HCT116 (cell line): Measurements from ENCODE around the gene DOK1. TPM values are rescaled to one million over a fixed set of nuclear protein-coding genes. Genes with fewer than 3 reads are reported as not detected.

Experiments used
- ATAC-seq: fragments of 200-7000 bp; cut with Tn5 transposase; 2 replicates; pipeline ENCODE4 v1.9.1; 2020; ENCODE audit warnings: mild to moderate bottlenecking, moderate library complexity
- BruUV-seq: library from RNA; stranded (reverse); fragments of 400-500 nt; replicated peaks from 2 replicates; lab custom pipeline; 2021; lab: Mats Ljungman, UMichigan
- CTCF ChIA-PET: fragments of 300-600 bp; sonication (Branson Sonifier 250); formaldehyde crosslinking; loops from one replicate; lab custom pipeline; 2021; ENCODE audit warnings: antibody characterized with exemption; lab: Charles Lee
- POLR2A ChIA-PET: fragments of 300-600, 350-600 bp; sonication (Branson Sonifier 250); formaldehyde crosslinking; loops from one replicate; lab custom pipeline; 2021; ENCODE audit warnings: antibody characterized with exemption; lab: Charles Lee
- RAD21 ChIA-PET, 2 experiments: fragments of 300-600 bp; sonication (Branson Sonifier 250); formaldehyde crosslinking; loops; one replicate each; lab custom pipeline; 2023; ENCODE audit warnings: low total read pairs in 2 of 2; ENCODE audit not compliant: uncharacterized antibody in 2 of 2, unreplicated experiment in 2 of 2, low non-redundant PET in 1 of 2; lab: Charles Lee
- DNase-seq: peaks from one replicate; pipeline ENCODE4 v3.0.0-alpha.2; 2010; ENCODE audit warnings: low read depth, low spot score
- H2AFZ ChIP-seq: fragments of 200-600 bp; shearing (Covaris generic), sonication (generic); 2 replicates; pipeline ENCODE4 v1.6.1; 2017; ENCODE audit warnings: low read depth, mixed run types, mixed read lengths, antibody characterized with exemption, low read length; ENCODE audit not compliant: poor library complexity, severe bottlenecking
- H3K27ac ChIP-seq: 2 replicates; pipeline ENCODE4 v1.5.1; 2012; ENCODE audit warnings: low read depth, low read length
- H3K27me3 ChIP-seq: fragments of 200-600 bp; sonication (generic); 2 replicates; pipeline ENCODE4 v1.6.1; 2016; ENCODE audit warnings: mixed run types, low read length, mixed read lengths; ENCODE audit not compliant: insufficient read depth
- H3K36me3 ChIP-seq, 2 experiments: fragments of 200-500 bp in 1 of 2; fragments of 200-600 bp in 1 of 2; sonication (Bioruptor generic) in 1 of 2; sonication (generic) in 1 of 2; 2 replicates each; pipeline versions ENCODE4 v1.5.1 to v1.6.1; 2014 to 2016; ENCODE audit warnings: low read length in 2 of 2, inconsistent platforms in 1 of 2, mixed read lengths in 1 of 2, mixed run types in 1 of 2; ENCODE audit not compliant: insufficient read depth in 2 of 2, control insufficient read depth in 1 of 2
- H3K4me1 ChIP-seq, 2 experiments: fragments of 200-600 bp in 1 of 2; sonication (generic) in 1 of 2; 2 replicates each; pipeline versions ENCODE4 v1.5.1 to v1.6.1; 2012 to 2017; ENCODE audit warnings: low read length in 2 of 2, inconsistent platforms in 1 of 2, mild to moderate bottlenecking in 1 of 2, mixed read lengths in 1 of 2, mixed run types in 1 of 2, moderate library complexity in 1 of 2; ENCODE audit not compliant: insufficient read depth in 2 of 2, control insufficient read depth in 1 of 2
- H3K4me2 ChIP-seq: fragments of 200-600 bp; sonication (generic); 2 replicates; pipeline ENCODE4 v1.6.1; 2017; ENCODE audit warnings: mixed run types, low read length, mixed read lengths
- H3K4me3 ChIP-seq, 2 experiments: fragments of 200-600 bp in 1 of 2; sonication (generic) in 1 of 2; replicated peaks in 1 of 2; 2 replicates each; pipeline ENCODE4 v1.5.1; 2011 to 2016; ENCODE audit warnings: low read length in 2 of 2, control low read depth in 1 of 2, low read depth in 1 of 2, mild to moderate bottlenecking in 1 of 2, mixed read lengths in 1 of 2, mixed run types in 1 of 2
- H3K79me2 ChIP-seq: fragments of 200-600 bp; sonication (generic); 2 replicates; pipeline ENCODE4 v1.6.1; 2017; ENCODE audit warnings: mild to moderate bottlenecking, mixed run types, low read length, moderate library complexity, mixed read lengths; ENCODE audit not compliant: insufficient read depth
- H3K9ac ChIP-seq: fragments of 200-600 bp; sonication (generic); 2 replicates; pipeline ENCODE4 v1.6.1; 2016; ENCODE audit warnings: low read length, mixed read lengths
- H3K9me2 ChIP-seq: fragments of 200-600 bp; sonication (generic), shearing (Covaris generic); 2 replicates; pipeline ENCODE4 v1.6.1; 2017; ENCODE audit warnings: mixed run types, mild to moderate bottlenecking, moderate library complexity; ENCODE audit not compliant: insufficient read depth
- H3K9me3 ChIP-seq, 2 experiments: fragments of 200-500 bp in 1 of 2; fragments of 200-600 bp in 1 of 2; sonication (Bioruptor generic) in 1 of 2; sonication (generic) in 1 of 2; 2 replicates each; pipeline ENCODE4 v1.6.1; 2014 to 2017; ENCODE audit warnings: low read length in 2 of 2, mixed read lengths in 2 of 2, inconsistent platforms in 1 of 2, low read depth in 1 of 2, mild to moderate bottlenecking in 1 of 2, mixed run types in 1 of 2, moderate library complexity in 1 of 2; ENCODE audit not compliant: control insufficient read depth in 1 of 2, insufficient read depth in 1 of 2
- H4K20me1 ChIP-seq: fragments of 200-600 bp; sonication (generic), shearing (Covaris generic); 2 replicates; pipeline ENCODE4 v1.6.1; 2017; ENCODE audit warnings: mixed run types, mild to moderate bottlenecking, moderate library complexity; ENCODE audit not compliant: insufficient read depth
- ATF3 ChIP-seq: IDR thresholded peaks from 2 replicates; pipeline ENCODE4 v1.6.1; 2012
- CBX3 ChIP-seq: IDR thresholded peaks from 2 replicates; pipeline ENCODE4 v1.6.1; 2012; ENCODE audit warnings: low read depth
- CEBPB ChIP-seq: IDR thresholded peaks from 2 replicates; pipeline ENCODE4 v1.6.1; 2012; ENCODE audit warnings: low read depth
- CTCF ChIP-seq, 3 experiments: fragments of 200-600 bp in 1 of 3; sonication (generic) in 1 of 3; IDR thresholded peaks in 2 of 3; conservative IDR thresholded peaks in 1 of 3; 2 replicates each; pipeline ENCODE4 v1.5.1; 2012 to 2017; ENCODE audit warnings: low read depth in 2 of 3, low read length in 2 of 3, antibody characterized with exemption in 1 of 3, borderline replicate concordance in 1 of 3, control low read depth in 1 of 3, mild to moderate bottlenecking in 1 of 3, mixed read lengths in 1 of 3, mixed run types in 1 of 3, moderate library complexity in 1 of 3; ENCODE audit not compliant: insufficient read depth in 1 of 3
- EGR1 ChIP-seq: IDR thresholded peaks from 2 replicates; pipeline ENCODE4 v1.6.1; 2012; ENCODE audit warnings: low read depth
- ELF1 ChIP-seq: IDR thresholded peaks from 2 replicates; pipeline ENCODE4 v1.6.1; 2012; ENCODE audit warnings: low read depth, borderline replicate concordance
- EZH2 ChIP-seq: fragments of 200-600 bp; sonication (generic); IDR thresholded peaks from 2 replicates; pipeline ENCODE4 v1.6.1; 2017; ENCODE audit warnings: antibody characterized with exemption, mixed run types
- EZH2phosphoT487 ChIP-seq: fragments of 200-600 bp; IDR thresholded peaks from 2 replicates; pipeline ENCODE4 v1.6.1; 2018; ENCODE audit warnings: antibody characterized with exemption, borderline replicate concordance
- FOSL1 ChIP-seq: IDR thresholded peaks from 2 replicates; pipeline ENCODE4 v1.6.1; 2012; ENCODE audit warnings: low read depth
- MAX ChIP-seq: IDR thresholded peaks from 2 replicates; pipeline ENCODE4 v1.6.1; 2012
- POLR2AphosphoS5 ChIP-seq: IDR thresholded peaks from 2 replicates; pipeline ENCODE4 v1.6.1; 2011; ENCODE audit warnings: mild to moderate bottlenecking, low read depth, low read length, moderate library complexity
- REST ChIP-seq: IDR thresholded peaks from 2 replicates; pipeline ENCODE4 v1.6.1; 2012; ENCODE audit warnings: low read depth
- SIN3A ChIP-seq: IDR thresholded peaks from 2 replicates; pipeline ENCODE4 v1.6.1; 2012; ENCODE audit warnings: low read depth
- SP1 ChIP-seq: IDR thresholded peaks from 2 replicates; pipeline ENCODE4 v1.6.1; 2012; ENCODE audit warnings: low read depth
- SRF ChIP-seq: IDR thresholded peaks from 2 replicates; pipeline ENCODE4 v1.6.1; 2012; ENCODE audit warnings: low read depth
- YY1 ChIP-seq: IDR thresholded peaks from 2 replicates; pipeline ENCODE4 v1.6.1; 2011; ENCODE audit warnings: low read length, low read depth, moderate library complexity, mild to moderate bottlenecking; ENCODE audit not compliant: insufficient replicate concordance; ENCODE audit errors: extremely low read depth
- ZFX ChIP-seq: fragments of 450-650 bp; IDR thresholded peaks from 2 replicates; pipeline ENCODE4 v1.6.1; 2017
- ZNF274 ChIP-seq: fragments of 200-500 bp; sonication (Bioruptor generic); IDR thresholded peaks from 2 replicates; pipeline ENCODE4 v1.6.1; 2014; ENCODE audit warnings: mild to moderate bottlenecking, low read depth, low read length, inconsistent platforms
- intact Hi-C: fragments of 100-400 bp; cut with micrococcal nuclease; formaldehyde crosslinking; loops from 2 replicates; pipeline ENCODE4 v1.10.0; 2022
- total RNA-seq: library from RNA; stranded (reverse); gene quantifications from one replicate; pipeline ENCODE4 v1.2.1, GENCODE V29; 2021; ENCODE audit not compliant: unreplicated experiment

Gene DOK1
- total RNA-seq, 1 experiment from 2014 or later = 18.8 TPM

GRCh38 chr2:74546004-74546403 lies 8.5 kb upstream of the DOK1 start:
- H3K27me3 ChIP-seq = no peaks in the 10 kb centered on the region
- no peaks in the 10 kb centered on the region for H3K36me3 ChIP-seq
- peaks cover 9 to 27% of the 10 kb centered on the region in 2 experiments; a peak in 3 of 4 replicates for H3K4me1 ChIP-seq
- DNase-seq (no peak), ATAC-seq (no peak)
- no peaks in the 10 kb centered on the region for H4K20me1 ChIP-seq
- H3K4me2 ChIP-seq = no peak overlapping the region
- no peak for TF ChIP-seq SIN3A
- TF ChIP-seq SRF = no peak
- TF ChIP-seq ELF1 = no peak
- no peak for TF ChIP-seq POLR2AphosphoS5
- no peak for TF ChIP-seq YY1
- TF ChIP-seq ZNF274 = no peak
- no peak for TF ChIP-seq SP1
- no peak for TF ChIP-seq CBX3
- TF ChIP-seq REST = no peak
- no peak for TF ChIP-seq ZFX
- TF ChIP-seq EGR1 = no peak
- TF ChIP-seq EZH2 = no peak
- TF ChIP-seq FOSL1 = no peak
- TF ChIP-seq CEBPB = no peak
- TF ChIP-seq ATF3 = no peak
- TF ChIP-seq MAX = no peak
- no peak for TF ChIP-seq EZH2phosphoT487
- no peak for TF ChIP-seq CTCF (IDR thresholded peaks at IDR 0.05 in 2 of 3, conservative IDR thresholded peaks at IDR 0.05 in 1 of 3; ENCODE audit: borderline replicate concordance in 1 of 3, insufficient read depth in 1 of 3, low read depth in 2 of 3, low read length in 2 of 3)
- peaks cover 16% of the 10 kb centered on the region; the same call in 1 of the 2 replicates for H3K79me2 ChIP-seq
- no peaks in the 10 kb centered on the region for H3K9me3 ChIP-seq
- BruUV-seq = no TSS peak
- ChIA-PET RAD21 (no interaction called here), CTCF (interaction anchor here (1.8 kb wide), 1 partner anchor 63 kb away, joined by 5 read pairs; the partner anchor contains the start of genes CCDC142 and TTC31), POLR2A (no interaction called here)
- H2AFZ ChIP-seq = no peak overlapping the region
- no peak overlapping the region for H3K4me3 ChIP-seq
- H3K27ac ChIP-seq = no peak overlapping the region
- H3K9me2 ChIP-seq = no peaks in the 10 kb centered on the region
- H3K9ac ChIP-seq = no peak overlapping the region
- intact Hi-C loops = no loop called here
